Neural progenitor cell (in vitro differentiated cells): ENCODE results near the gene MZB1. TPM values are rescaled to one million over a fixed set of nuclear protein-coding genes. Genes with fewer than 3 reads are reported as not detected.

ENCODE experiments used
- DNase-seq: peaks from one replicate; pipeline ENCODE4 v3.0.0-alpha.2; 2016; ENCODE audit warnings: low spot score
- H2AFZ ChIP-seq: fragments of 200-600 bp; sonication (generic); replicated peaks from 2 replicates; pipeline ENCODE4 v1.6.1; 2016; ENCODE audit warnings: antibody characterized with exemption
- H3F3A ChIP-seq: fragments of 200-600 bp; sonication (generic); 2 replicates; pipeline ENCODE4 v1.6.1; 2016; ENCODE audit warnings: antibody characterized with exemption, low read depth
- H3K27ac ChIP-seq: fragments of 200-600 bp; sonication (generic); 2 replicates; pipeline ENCODE4 v1.5.1; 2016; ENCODE audit warnings: mild to moderate bottlenecking
- H3K27me3 ChIP-seq: fragments of 200-600 bp; sonication (generic); 2 replicates; pipeline ENCODE4 v1.6.1; 2016; ENCODE audit warnings: mild to moderate bottlenecking, moderate library complexity
- H3K36me3 ChIP-seq: fragments of 200-600 bp; sonication (generic); 2 replicates; pipeline ENCODE4 v1.5.1; 2016
- H3K4me1 ChIP-seq: fragments of 200-600 bp; sonication (generic); 2 replicates; pipeline ENCODE4 v1.6.1; 2016; ENCODE audit warnings: mixed run types
- H3K4me2 ChIP-seq: fragments of 200-600 bp; sonication (generic); 2 replicates; pipeline ENCODE4 v1.6.1; 2016
- H3K4me3 ChIP-seq: fragments of 200-600 bp; sonication (generic); 2 replicates; pipeline ENCODE4 v1.5.1; 2016
- H3K79me2 ChIP-seq: fragments of 200-600 bp; sonication (generic); 2 replicates; pipeline ENCODE4 v1.6.1; 2016; ENCODE audit warnings: low read depth
- H3K9ac ChIP-seq: fragments of 200-600 bp; sonication (generic); 2 replicates; pipeline ENCODE4 v1.6.1; 2016
- H3K9me3 ChIP-seq: fragments of 200-600 bp; sonication (generic); 2 replicates; pipeline ENCODE4 v1.5.1; 2016; ENCODE audit warnings: low read depth
- H4K20me1 ChIP-seq: fragments of 200-600 bp; sonication (generic); 2 replicates; pipeline ENCODE4 v1.6.1; 2016; ENCODE audit warnings: low read depth
- H3K27ac Mint-ChIP-seq: 3 replicates; pipeline ENCODE4 v1.8.0; 2021; ENCODE audit warnings: mixed read lengths
- H3K27me3 Mint-ChIP-seq: 2 replicates; pipeline ENCODE4 v1.8.0; 2022; ENCODE audit warnings: low read depth, mild to moderate bottlenecking, inconsistent platforms, moderate library complexity, mixed read lengths; ENCODE audit not compliant: insufficient read depth
- H3K36me3 Mint-ChIP-seq: 3 replicates; pipeline ENCODE4 v1.8.0; 2021; ENCODE audit warnings: mixed read lengths
- H3K4me1 Mint-ChIP-seq: 3 replicates; pipeline ENCODE4 v1.8.0; 2021; ENCODE audit warnings: mixed read lengths
- H3K4me3 Mint-ChIP-seq: 3 replicates; pipeline ENCODE4 v1.8.0; 2021; ENCODE audit warnings: mild to moderate bottlenecking, moderate library complexity, mixed read lengths
- H3K9me3 Mint-ChIP-seq: 3 replicates; pipeline ENCODE4 v1.8.0; 2020; ENCODE audit warnings: mixed read lengths
- CTCF ChIP-seq: fragments of 200-600 bp; sonication (generic); IDR thresholded peaks from 2 replicates; pipeline ENCODE4 v1.5.1; 2017; ENCODE audit warnings: antibody characterized with exemption, mild to moderate bottlenecking
- EZH2 ChIP-seq: fragments of 200-600 bp; sonication (generic); IDR thresholded peaks from 2 replicates; pipeline ENCODE4 v1.6.1; 2017; ENCODE audit warnings: antibody characterized with exemption, mild to moderate bottlenecking, moderate library complexity
- EZH2phosphoT487 ChIP-seq: fragments of 200-600 bp; sonication (generic); IDR thresholded peaks from 2 replicates; pipeline ENCODE4 v1.6.1; 2017; ENCODE audit warnings: antibody characterized with exemption
- total RNA-seq: library from RNA; depleted of rRNA; stranded (reverse); fragments of >200 nt; gene quantifications from 2 replicates; pipeline ENCODE4 v1.2.3, GENCODE V29; 2015; ENCODE audit warnings: low replicate concordance

Gene MZB1, protein sequence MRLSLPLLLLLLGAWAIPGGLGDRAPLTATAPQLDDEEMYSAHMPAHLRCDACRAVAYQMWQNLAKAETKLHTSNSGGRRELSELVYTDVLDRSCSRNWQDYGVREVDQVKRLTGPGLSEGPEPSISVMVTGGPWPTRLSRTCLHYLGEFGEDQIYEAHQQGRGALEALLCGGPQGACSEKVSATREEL
- 0.53 TPM in 1 of 2 replicates, not detected in the other for total RNA-seq

- Histone ChIP-seq H2AFZ (no peak within 1 kb of the TSS), H3K9me3 (no peaks in the 10 kb centered on the region), H3K4me2 (no peak within 1 kb of the TSS), H3K4me1 (peaks cover 14% of the 10 kb centered on the region), H3K27me3 (peaks cover 37% of the 10 kb centered on the region), H3K9ac (no peak within 1 kb of the TSS), H4K20me1 (peaks cover 4% of the 10 kb centered on the region), H3K27ac (no peak within 1 kb of the TSS), H3K79me2 (no peaks in the 10 kb centered on the region), H3K36me3 (no peaks in the 10 kb centered on the region), H3F3A (peaks cover 24% of the 10 kb centered on the region), H3K4me3 (no peak within 1 kb of the TSS)
- TF ChIP-seq EZH2, result no peak
- TF ChIP-seq EZH2phosphoT487, result no peak
- no peak for TF ChIP-seq CTCF
- Mint-ChIP-seq H3K27me3 (peaks cover 21% of the 10 kb centered on the region), H3K4me1 (peaks cover 10% of the 10 kb centered on the region), H3K4me3 (no peak within 1 kb of the TSS), H3K9me3 (no peaks in the 10 kb centered on the region), H3K36me3 (no peaks in the 10 kb centered on the region), H3K27ac (peak within 1 kb of the TSS; percentile 90)
- DNase-seq, result no peak
These were observed at the start of gene MZB1 for GRCh38 chr5:139389701-139390638. TSS of gene MZB1 (minus strand) at chr5:139389913. CDS start at chr5:139389856, 57 bp downstream.

- H3K27ac Mint-ChIP-seq, result peak within 1 kb of the TSS; percentile 98
- Histone ChIP-seq H3F3A (peaks cover 9% of the 10 kb centered on the region), H2AFZ (peak within 1 kb of the TSS; percentile 95), H3K4me1 (peaks cover 11% of the 10 kb centered on the region), H3K4me2 (peak within 1 kb of the TSS; percentile 88), H4K20me1 (peaks cover 6% of the 10 kb centered on the region), H3K79me2 (peaks cover 6% of the 10 kb centered on the region), H3K27ac (peak within 1 kb of the TSS; percentile 77), H3K27me3 (no peaks in the 10 kb centered on the region), H3K9ac (peak within 1 kb of the TSS; percentile 56), H3K9me3 (no peaks in the 10 kb centered on the region), H3K36me3 (peaks cover 4% of the 10 kb centered on the region), H3K4me3 (peak within 1 kb of the TSS; percentile 70)
- no peak for TF ChIP-seq EZH2
- no peak for TF ChIP-seq EZH2phosphoT487
- TF ChIP-seq CTCF, result no peak
- peaks cover 9% of the 10 kb centered on the region for H3K27me3 Mint-ChIP-seq
- H3K36me3 Mint-ChIP-seq, result peaks cover 6% of the 10 kb centered on the region
- no peaks in the 10 kb centered on the region for H3K9me3 Mint-ChIP-seq
- peak; percentile 97 for DNase-seq
- peaks cover 28% of the 10 kb centered on the region for H3K4me1 Mint-ChIP-seq
- peak within 1 kb of the TSS; percentile 98 for H3K4me3 Mint-ChIP-seq
These were observed 49.5 kb upstream of the MZB1 start, which contains the start of gene DNAJC18 for GRCh38 chr5:139439013-139439903. TSS of gene DNAJC18 (minus strand) at chr5:139439525. CDS start at chr5:139439445, 80 bp downstream.

DNA sequence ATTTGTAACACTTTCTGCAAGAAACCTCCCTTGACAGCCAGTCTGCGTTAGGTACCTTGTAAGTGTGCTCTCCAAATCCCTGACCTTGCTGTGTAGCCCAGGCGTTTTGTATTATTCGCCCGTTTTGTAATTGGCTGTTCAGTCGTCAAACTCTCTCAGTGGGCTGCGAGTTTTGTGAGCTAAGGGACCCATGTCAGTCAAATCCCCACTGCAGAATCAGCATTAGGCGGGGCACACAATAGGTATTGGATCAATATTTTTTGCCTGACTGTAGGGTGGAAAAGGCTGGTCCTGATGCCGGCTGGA is 48.9 kb upstream of the MZB1 start:
- H3K4me3 ChIP-seq, result peak overlapping the region; percentile 70
- no peak overlapping the region for H3K27ac ChIP-seq
- H3K27me3 ChIP-seq, result no peaks in the 10 kb centered on the region
- H3K9me3 ChIP-seq, result no peaks in the 10 kb centered on the region
- Mint-ChIP-seq H3K4me3 (peak overlapping the region; percentile 98), H3K27ac (no peak overlapping the region), H3K9me3 (no peaks in the 10 kb centered on the region), H3K4me1 (peaks cover 26% of the 10 kb centered on the region), H3K27me3 (peaks cover 9% of the 10 kb centered on the region), H3K36me3 (peaks cover 6% of the 10 kb centered on the region)
- peaks cover 9% of the 10 kb centered on the region for H3F3A ChIP-seq
- H3K9ac ChIP-seq, result no peak overlapping the region
- peaks cover 4% of the 10 kb centered on the region for H3K36me3 ChIP-seq
- H3K79me2 ChIP-seq, result peaks cover 6% of the 10 kb centered on the region
- H3K4me2 ChIP-seq, result peak overlapping the region; percentile 88
- no peak for TF ChIP-seq EZH2
- TF ChIP-seq CTCF, result no peak
- no peak for TF ChIP-seq EZH2phosphoT487
- H2AFZ ChIP-seq, result no peak overlapping the region
- peak; percentile 8 for DNase-seq
- H4K20me1 ChIP-seq, result peaks cover 6% of the 10 kb centered on the region
- peaks cover 11% of the 10 kb centered on the region for H3K4me1 ChIP-seq
